Ascending aorta (tissue), 2 donors: ENCODE measurements around the gene BCL2L13. TPM values are rescaled to one million over a fixed set of nuclear protein-coding genes. Genes with fewer than 3 reads are reported as not detected.

Experiments used
- DNase-seq, 2 donors: peaks; one replicate each; pipeline ENCODE4 v3.0.0-alpha.2; 2019; ENCODE audit warnings: low spot score in 2 of 2
- H3K27ac ChIP-seq, 2 donors: fragments of 200-600 bp; sonication (generic); one replicate each; pipeline ENCODE4 v1.5.1; 2016 to 2017; ENCODE audit warnings: mild to moderate bottlenecking in 1 of 2
- H3K27me3 ChIP-seq: fragments of 200-600 bp; sonication (generic); one replicate; pipeline ENCODE4 v1.5.1; 2017
- H3K36me3 ChIP-seq, 2 donors: fragments of 200-600 bp; sonication (generic); one replicate each; pipeline ENCODE4 v1.5.1; 2016
- H3K4me1 ChIP-seq, 2 donors: fragments of 200-600 bp; sonication (generic); one replicate each; pipeline ENCODE4 v1.5.1; 2016 to 2017; ENCODE audit warnings: mild to moderate bottlenecking in 1 of 2
- H3K4me3 ChIP-seq, 2 donors: fragments of 200-600 bp; sonication (generic); one replicate each; pipeline ENCODE4 v1.5.1; 2016 to 2017; ENCODE audit warnings: mild to moderate bottlenecking in 1 of 2
- H3K9me3 ChIP-seq, 2 donors: fragments of 200-600 bp; sonication (generic); one replicate each; pipeline ENCODE4 v1.5.1; 2016
- intact Hi-C: fragments of 100-400 bp; cut with DNase I; formaldehyde crosslinking; loops from one replicate; pipeline ENCODE4 v1.15.1; 2023
- total RNA-seq: library from RNA; depleted of rRNA; stranded (reverse); fragments of >200 nt; gene quantifications from one replicate; pipeline ENCODE4 v1.1.0, GENCODE V29; 2016
- TF ChIP-seq, protein P1 (sequence below), 3 experiments: fragments of 200-600 bp in 2 of 3; fragments of 450-650 bp in 1 of 3; sonication (generic) in 2 of 3; IDR thresholded peaks; one replicate each; pipeline ENCODE4 v1.5.1; 2016 to 2019; ENCODE audit warnings: antibody characterized with exemption in 3 of 3, mild to moderate bottlenecking in 1 of 3, moderate library complexity in 1 of 3

BCL2L13 gene
- total RNA-seq, 1 donor from 2014 or later = 4.6 TPM

DNA sequence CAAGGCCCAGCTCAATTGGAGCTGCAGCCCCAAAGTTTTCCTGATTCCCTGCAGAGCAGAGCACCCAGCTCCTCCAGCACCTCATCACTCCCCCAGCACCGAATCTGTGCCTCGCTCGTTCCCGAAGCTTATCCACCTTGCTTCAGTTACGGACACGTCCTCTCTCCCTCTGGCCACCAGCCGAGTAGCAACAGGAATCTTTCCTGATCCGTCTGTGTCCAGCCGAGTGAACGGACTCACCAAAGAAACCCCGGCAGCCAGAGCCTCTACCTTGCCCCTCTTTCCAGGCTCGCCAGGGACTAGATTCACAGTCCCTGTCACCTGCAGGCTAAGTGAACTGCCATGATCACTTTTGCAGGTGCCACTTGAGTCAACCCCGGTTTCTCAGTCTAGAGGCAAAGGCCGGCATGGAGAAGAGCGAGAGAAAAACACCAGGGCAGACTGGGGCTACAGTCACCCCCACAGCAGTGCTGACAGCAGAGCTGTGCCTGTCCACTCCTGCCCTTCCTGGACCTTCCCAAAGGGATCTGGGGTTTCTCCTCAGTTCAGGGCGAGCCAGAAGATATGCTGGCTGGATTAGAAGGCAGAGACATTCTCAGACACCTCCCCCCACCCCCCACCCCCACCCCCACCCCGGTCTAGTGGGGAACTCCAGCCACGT, 103.4 kb downstream of the BCL2L13 start:
- H3K4me1 ChIP-seq = no peaks in the 10 kb centered on the region
- intact Hi-C loops = no loop called here
- TF ChIP-seq, protein P1, sequence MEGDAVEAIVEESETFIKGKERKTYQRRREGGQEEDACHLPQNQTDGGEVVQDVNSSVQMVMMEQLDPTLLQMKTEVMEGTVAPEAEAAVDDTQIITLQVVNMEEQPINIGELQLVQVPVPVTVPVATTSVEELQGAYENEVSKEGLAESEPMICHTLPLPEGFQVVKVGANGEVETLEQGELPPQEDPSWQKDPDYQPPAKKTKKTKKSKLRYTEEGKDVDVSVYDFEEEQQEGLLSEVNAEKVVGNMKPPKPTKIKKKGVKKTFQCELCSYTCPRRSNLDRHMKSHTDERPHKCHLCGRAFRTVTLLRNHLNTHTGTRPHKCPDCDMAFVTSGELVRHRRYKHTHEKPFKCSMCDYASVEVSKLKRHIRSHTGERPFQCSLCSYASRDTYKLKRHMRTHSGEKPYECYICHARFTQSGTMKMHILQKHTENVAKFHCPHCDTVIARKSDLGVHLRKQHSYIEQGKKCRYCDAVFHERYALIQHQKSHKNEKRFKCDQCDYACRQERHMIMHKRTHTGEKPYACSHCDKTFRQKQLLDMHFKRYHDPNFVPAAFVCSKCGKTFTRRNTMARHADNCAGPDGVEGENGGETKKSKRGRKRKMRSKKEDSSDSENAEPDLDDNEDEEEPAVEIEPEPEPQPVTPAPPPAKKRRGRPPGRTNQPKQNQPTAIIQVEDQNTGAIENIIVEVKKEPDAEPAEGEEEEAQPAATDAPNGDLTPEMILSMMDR (IDR thresholded peaks at IDR 0.05) = no peak
- H3K9me3 ChIP-seq = no peaks in the 10 kb centered on the region
- no peak overlapping the region for H3K4me3 ChIP-seq
- DNase-seq = no peak
- no peak overlapping the region for H3K27ac ChIP-seq
- H3K27me3 ChIP-seq = no peaks in the 10 kb centered on the region
- H3K36me3 ChIP-seq = no peaks in the 10 kb centered on the region

DNA sequence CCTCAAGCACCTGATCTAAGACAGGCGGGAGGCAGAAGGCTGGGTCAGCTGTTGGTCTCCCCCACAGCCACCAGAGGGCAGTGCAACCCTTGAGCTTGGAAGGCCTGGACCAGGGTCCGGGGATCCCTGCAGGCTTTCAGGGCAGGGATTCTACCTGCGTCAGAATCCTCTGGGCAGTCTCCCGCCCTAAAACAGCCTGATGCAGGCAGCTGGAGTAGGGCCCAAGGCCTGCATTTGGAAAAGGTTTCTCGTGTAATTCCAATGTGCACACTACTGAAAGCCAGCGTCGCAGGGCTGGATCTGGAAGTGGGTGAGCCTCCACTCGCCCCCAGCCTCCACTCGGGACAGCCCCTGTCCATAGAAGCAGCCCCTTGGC, 104.0 kb downstream of the BCL2L13 start:
- no peak for DNase-seq
- H3K4me1 ChIP-seq = no peaks in the 10 kb centered on the region
- H3K9me3 ChIP-seq = no peaks in the 10 kb centered on the region
- no peaks in the 10 kb centered on the region for H3K36me3 ChIP-seq
- H3K27ac ChIP-seq = no peak overlapping the region
- H3K27me3 ChIP-seq = no peaks in the 10 kb centered on the region
- intact Hi-C loops = no loop called here
- TF ChIP-seq, protein P1 (IDR thresholded peaks at IDR 0.05) = peak; percentile 31 to 69 (median 68)
- no peak overlapping the region for H3K4me3 ChIP-seq

DNA sequence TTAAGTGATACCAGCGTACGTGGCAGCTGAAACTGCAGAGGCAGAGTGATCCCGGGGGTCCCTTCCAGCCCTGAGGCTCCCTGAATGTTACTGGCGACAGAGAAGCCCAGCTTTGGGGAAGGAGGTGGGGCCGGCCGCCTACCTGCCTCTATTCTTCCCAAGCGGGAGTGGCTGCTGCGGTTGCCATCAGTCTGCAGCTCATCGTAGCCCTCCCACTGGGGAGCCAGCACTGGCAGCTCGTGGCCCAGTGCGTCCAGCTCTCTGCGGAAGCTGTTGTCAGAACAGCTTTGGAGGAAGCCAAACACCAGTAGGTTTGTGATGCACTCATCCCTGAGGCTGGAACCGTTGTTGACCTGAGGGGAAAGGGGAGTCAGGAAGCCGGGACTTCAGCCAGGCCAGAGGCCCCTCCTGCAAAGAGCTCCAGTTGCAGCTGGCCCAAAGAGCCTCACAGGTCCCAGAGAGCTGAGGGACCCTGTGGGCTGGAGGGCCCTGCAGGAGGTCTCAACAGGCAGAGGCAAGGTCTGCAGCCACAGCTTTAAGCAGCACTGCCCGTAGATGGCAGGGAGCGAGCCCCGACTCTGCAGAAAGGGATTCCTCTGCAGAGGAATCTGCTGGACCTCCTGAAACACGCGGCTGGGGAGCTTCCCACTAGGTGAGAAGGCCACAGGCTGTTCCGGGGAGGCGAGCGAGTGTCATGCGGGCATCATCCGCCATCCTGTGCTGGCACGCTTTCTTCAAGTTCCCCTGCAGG, 105.3 kb downstream of the BCL2L13 start:
- Histone ChIP-seq H3K27ac (no peak overlapping the region), H3K36me3 (no peaks in the 10 kb centered on the region), H3K4me1 (no peaks in the 10 kb centered on the region), H3K9me3 (no peaks in the 10 kb centered on the region), H3K27me3 (no peaks in the 10 kb centered on the region), H3K4me3 (no peak overlapping the region)
- TF ChIP-seq, protein P1 (IDR thresholded peaks at IDR 0.05) = no peak
- DNase-seq = no peak
- intact Hi-C loops = no loop called here

DNA sequence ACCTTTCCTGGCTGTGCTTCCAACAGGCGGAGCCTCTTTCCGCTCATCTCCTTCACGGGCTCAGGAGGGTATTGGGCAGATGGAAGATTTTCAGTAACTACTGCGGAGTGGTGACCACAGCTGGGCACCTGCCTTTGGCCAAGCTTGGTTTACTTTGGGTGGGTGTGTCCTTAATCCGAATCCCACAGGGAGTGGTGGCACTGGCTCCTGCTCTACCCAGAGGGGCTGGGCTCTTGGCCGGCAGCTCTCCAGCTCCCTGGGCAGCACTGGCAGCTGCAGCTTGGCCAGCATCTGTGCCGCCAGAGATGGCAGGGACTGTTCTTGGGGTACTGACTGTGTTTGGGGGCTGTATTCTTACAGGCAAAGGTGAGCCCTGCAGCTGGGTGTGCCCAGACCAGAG, 105.9 kb downstream of the BCL2L13 start:
- H3K27ac ChIP-seq = no peak overlapping the region
- H3K9me3 ChIP-seq = no peaks in the 10 kb centered on the region
- H3K27me3 ChIP-seq = no peaks in the 10 kb centered on the region
- H3K4me3 ChIP-seq = no peak overlapping the region
- no peak for DNase-seq
- intact Hi-C loops = no loop called here
- no peaks in the 10 kb centered on the region for H3K4me1 ChIP-seq
- no peaks in the 10 kb centered on the region for H3K36me3 ChIP-seq
- TF ChIP-seq, protein P1 (IDR thresholded peaks at IDR 0.05) = no peak

DNA sequence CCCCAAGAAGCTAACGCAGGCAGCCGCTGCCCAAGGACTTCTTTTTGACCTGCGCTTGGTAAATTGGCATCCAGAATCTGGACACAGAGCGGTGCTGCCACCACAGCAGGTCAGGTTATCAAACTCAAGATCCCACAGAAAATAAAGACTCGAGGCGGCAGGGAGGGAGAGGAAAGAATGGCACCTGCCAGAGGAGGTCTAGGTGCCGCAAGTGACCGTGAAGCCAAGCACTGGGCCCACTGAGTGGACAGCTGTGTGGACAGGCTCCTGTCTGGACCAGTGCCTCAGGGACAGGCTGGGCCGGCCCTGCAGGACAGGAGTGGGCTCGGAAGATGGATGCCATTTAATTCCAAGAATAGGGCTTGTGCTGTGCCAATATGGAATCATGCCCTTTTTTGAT, 108.4 kb downstream of the BCL2L13 start:
- Histone ChIP-seq H3K4me1 (no peaks in the 10 kb centered on the region), H3K27ac (no peak overlapping the region), H3K36me3 (no peaks in the 10 kb centered on the region), H3K27me3 (no peaks in the 10 kb centered on the region), H3K9me3 (no peaks in the 10 kb centered on the region), H3K4me3 (no peak overlapping the region)
- no peak for DNase-seq
- TF ChIP-seq, protein P1 (IDR thresholded peaks at IDR 0.05) = no peak
- intact Hi-C loops = no loop called here
